ENCODE data around the gene MTMR2.

The MTMR2 gene

DNA sequence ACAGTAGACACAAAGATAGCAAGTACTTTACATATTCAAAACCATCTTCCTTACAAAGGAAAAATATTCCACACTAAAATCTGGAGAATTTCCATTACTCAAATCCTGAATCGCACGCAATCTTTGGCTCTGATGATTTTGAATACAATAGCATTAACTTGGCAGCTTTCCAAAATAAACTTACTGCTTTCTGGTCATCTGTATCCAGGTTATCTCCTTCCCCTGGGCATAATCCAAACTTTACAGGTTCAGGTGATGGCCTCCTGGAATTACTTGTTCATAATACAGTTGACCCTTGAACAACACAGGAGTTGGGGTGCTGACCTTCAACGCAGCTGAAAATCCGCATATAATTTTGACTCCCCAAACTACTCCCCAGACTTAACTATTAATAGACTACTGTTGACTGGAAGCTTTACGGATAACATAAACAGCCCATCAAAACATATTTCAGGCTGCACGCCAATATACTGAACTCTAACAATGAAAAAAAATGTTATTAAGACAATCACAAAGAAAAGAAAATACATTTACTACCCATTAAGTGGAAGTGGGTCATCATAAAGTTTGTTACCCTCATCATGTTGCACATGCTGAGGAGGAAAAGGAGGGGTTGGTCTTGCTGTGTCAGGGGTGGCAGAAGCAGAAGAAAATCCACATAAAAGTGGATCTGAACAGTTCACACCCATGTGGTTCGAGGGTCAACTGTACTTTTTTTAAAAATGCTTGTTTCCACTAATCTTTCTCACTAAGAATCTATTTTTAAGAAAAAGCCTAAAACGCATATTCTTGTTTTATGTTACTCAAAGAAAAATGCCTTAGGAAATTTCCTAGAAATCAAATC is 6.5 kb downstream of the MTMR2 start:
- no peak for DNase-seq

- DNase-seq: no peak
These were observed 7.9 kb downstream of the MTMR2 start for GRCh38 chr11:95916049-95916448.

GRCh38 chr11:95915051-95915450 is 8.9 kb downstream of the MTMR2 start:
- no peak for DNase-seq

DNA sequence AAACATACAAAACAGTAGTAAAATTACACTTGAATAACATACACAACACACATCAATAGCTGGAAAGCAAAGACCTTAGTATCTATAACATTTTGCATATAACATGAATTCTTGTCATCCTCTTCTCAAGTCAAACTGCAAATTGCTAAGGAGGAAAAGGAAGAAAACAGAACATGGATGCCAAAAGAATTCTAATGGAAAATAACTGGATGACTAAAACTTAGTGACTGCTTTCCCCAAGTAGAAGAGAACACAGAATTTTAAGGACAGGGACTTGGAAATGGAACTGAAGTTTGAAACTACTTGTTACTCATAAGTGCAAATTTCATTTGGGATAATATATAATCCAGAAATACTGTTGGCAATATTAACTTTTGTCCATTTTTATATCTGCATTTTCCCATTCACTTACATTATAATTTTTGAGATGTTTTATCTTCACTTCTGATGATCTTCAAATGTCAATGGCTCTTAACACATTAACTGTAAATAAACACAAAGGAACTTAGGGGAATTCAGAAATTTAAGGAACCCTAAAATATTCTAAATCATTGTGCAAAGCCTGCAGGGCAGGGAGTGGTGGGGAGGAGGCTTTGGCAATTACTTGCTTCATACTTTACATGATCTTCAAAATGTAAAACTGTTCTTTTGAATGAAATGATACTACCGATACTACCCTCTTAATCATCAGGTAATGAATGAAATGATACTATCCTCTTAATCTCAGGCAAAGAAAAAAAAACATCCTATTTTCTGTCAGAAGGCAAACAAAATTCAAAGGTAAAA is 9.9 kb downstream of the MTMR2 start:
- DNase-seq: no peak

DNA sequence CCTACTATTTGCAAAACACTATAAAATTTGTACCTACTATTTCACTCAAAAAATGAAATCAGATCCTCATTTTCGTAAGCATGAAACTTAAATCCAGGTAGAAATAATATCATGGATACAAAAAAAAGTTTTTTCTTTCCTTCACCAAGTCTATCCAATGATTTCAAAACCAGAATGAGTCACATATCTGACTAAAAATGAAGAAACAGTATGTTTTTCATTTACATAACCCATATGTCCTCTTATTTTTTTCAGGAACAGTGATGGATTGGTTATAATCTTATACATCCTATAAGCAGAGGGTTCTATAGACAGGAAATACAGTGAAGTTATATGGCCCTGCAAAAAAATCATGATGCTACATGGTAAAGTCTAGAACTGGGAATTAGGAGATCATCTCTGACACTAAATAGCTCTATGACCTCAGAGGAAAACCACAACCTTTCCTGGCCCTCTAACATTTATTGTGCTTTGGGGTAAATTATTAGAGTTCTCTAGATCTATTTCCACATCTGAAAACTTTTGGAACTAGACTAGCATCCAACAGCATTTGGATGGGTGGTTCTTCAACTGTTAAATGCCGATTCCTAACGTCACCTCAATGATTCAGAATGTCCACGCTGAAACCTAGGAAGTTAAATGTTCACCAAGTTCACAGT is 10.9 kb downstream of the MTMR2 start:
- DNase-seq: no peak

GRCh38 chr11:95911369-95911759 is 12.5 kb downstream of the MTMR2 start:
- no peak for DNase-seq

DNA sequence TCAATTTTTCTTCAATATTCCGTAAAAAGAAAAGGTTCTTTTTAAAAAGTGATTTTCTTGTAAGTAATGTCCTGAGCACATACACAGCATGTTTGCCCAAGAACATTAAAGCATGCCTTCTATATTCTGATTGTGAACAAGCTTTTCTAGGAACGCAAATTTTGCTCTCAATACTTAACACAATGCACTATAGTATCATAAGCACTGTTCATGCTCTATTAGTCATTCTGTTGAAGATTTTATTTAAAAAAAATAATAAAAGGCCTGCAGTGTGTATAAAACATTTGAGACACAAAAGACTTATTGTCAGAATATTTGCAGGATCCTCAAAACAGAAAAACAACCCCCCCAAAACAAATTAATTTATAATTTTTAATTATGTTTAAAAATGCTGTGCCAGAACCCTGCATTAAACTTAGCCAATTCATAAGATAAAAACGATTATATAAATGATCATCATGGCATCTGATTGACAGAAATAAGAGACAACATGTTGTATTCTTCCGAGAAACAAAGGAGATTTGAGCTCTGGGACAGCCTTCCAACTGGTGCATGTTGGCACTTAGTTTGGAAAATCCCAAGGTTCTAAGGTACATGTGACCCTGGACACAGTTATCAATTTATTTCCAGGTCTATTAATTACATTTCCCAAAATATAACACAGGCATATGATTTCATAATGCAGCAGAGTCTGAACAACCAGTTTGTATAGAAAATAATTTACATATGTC is 13.1 kb downstream of the MTMR2 start:
- no peak for DNase-seq

- DNase-seq: no peak
These were observed 15.1 kb downstream of the MTMR2 start for GRCh38 chr11:95908826-95909225.

DNA sequence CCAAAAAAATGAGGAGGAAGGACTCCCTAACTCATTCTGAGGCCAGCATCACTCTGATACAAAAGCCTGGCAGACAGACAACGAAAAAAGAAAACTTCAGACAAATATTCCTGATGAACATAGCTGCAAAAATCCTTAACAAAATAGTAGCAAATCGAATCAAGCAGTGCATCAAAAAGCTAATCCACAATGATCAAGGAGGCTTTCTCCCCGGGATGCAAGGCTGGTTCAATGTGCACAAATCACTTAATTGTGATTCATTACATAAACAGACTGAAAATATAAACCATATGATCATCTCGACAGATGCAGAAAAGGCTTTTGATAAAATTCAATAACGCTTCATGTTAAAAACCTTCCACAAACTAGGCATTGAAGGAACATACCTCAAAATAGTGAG is 16.4 kb downstream of the MTMR2 start:
- no peak for DNase-seq

- DNase-seq: no peak
These were observed 19.8 kb downstream of the MTMR2 start for GRCh38 chr11:95904009-95904650.

DNA sequence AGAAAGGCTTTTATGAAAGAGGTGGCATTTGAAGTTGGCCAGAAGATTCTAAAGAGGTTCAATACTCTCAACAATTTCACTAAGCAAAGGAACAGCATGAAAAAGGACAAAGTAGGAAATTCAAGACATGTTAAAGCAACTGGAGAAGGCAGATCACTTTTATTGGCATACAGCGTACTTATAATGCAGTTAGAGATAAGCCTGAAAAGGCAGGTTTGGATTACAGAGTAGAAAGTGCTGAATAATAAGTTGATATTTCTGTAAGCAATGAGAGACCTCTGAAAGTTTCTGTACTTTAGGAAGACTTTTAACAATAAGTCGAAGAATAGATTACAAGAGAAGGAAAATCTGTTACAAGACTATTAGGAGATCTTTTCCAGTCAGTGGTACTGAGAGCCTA is 25.1 kb downstream of the MTMR2 start:
- DNase-seq: no peak

DNA sequence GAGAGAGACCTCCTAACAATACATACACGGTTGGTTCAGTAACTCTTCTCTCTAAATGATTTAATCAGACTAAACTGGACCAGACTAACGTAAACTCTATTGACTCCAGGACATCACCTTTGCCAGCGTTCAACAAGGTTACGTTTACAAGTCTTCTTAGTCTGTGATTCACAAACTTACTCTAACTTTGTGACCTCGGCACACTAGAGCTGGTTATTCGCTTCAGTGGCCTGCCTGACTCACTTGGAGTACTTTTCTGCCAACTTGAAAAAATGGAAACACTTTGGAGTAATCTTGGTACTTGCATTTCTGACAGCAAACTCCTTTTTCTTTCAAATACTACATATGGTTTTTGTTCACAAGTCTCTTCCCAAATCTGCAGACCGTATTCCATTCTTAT is 26.2 kb downstream of the MTMR2 start:
- DNase-seq: no peak

DNA sequence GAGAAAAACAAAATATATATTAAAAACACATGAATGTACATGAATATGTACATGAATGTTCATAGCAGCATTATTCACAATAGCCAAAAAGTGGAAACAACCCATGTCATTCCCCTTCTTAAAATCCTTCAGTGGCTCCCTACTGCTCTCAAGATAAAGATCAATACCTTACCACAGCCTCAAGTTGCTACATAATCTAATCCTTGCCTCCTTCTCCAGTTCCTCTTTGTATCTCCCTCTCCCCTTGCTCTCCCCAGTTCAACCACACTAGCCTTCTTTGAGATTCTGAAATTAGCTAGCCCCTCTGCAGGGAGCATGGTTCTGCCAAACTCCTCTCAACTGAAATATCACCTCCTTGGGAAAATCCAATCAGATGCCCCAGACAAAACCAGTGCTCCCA is 28.1 kb downstream of the MTMR2 start:
- DNase-seq: no peak

DNA sequence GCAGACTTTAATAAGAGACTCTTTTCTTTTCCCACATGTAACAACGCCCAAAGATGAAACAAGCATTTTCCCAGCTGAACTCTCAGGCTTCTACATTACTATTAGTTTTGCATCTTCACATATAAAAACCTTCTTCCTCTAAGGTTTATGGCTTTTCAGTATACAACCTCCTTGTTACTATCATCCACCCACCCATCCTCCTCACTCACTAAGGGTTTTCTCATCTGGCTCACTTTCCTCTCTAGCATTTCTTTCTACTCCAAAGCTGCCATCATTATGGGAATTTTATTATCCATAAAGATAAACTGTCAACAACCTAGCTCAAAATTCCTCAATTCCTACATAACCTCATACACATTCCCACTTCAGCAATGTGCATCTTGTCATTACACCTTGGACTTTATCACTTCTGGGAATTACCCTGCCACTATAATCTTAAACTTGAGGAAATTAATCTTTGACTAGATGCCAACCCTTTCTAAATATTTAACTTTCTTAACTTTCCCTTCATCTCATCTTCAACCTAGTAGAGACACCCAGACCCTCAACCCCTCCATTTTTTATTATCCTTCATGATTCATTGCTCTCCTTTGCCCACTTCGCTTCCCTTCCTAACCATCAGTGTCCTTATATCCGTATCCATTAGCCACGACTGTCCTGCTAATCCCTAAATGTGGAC is 30.9 kb downstream of the MTMR2 start:
- no peak for DNase-seq

DNA sequence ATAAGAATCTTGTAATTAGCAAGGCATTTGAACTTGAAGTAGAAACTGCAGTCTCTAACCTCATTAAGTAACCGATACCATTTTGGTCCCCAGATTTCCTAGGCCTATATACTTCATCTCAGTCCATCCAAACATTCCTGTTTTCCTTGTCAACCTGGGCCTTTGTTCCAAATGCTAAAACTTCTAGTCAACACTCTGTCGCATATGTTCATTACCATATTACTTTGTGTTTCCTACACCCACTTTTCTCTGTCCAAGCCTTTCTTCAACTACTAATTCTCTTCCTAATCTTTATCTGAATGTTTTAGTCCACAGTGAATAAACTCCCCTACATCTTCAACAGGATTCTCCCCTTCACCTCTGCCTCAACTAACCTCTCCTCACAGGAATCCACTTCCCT is 31.4 kb downstream of the MTMR2 start:
- DNase-seq: no peak

DNA sequence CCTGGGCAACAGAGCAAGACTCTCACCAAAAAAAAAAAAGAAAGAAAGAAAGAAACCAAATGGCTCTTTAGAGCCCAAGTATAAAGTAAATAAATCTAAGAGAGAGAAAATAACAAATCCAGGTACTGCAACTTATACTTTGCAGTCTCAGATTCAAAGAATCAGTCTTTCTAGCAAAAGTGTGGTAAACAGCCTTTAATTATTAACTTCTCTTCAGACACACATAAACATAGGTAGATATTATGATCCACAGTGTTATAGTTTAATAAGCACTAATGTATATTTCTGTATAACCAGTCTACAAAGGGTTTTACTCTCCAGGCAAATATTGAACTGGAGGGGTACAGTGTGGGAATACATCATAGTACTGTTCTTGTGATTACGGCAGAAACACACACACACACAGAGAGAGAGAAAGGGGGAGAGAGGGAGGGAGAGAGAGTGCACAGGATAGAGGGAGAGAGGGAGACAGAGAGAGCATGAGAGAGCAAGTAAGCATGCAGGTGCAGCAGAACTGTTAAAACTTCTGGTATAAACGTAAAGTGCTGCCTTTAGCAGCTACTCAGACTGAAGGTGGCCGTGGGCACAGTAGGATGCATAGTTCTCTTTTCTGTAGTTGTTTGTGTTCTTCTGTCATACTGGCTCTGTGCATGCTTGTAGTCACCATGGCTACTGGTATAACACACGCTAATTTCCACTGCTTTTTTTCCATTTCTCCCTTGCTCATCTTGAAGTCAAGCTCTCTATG is 32.3 kb downstream of the MTMR2 start:
- no peak for DNase-seq

DNA sequence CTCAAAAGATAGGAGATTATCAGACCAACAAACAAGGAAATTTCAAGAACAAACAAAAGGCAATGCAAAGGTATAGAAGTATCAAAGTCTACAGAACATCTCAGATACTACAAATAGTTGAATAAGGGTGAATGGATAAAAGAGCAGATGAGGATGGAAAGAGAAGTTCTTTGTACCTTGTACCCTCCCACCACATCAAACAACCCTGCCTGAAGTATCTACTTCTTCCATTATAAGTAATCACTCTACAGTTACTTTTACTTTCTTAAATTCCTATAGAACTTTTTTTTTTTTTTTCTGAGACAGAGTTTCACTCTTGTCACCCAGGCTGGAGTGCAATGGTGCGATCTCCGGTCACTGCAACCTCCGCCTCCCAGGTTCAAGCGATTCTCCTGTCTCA is 35.1 kb downstream of the MTMR2 start:
- no peak for DNase-seq

- no peak for DNase-seq
These were observed 35.5 kb downstream of the MTMR2 start for GRCh38 chr11:95888439-95888838.

DNA sequence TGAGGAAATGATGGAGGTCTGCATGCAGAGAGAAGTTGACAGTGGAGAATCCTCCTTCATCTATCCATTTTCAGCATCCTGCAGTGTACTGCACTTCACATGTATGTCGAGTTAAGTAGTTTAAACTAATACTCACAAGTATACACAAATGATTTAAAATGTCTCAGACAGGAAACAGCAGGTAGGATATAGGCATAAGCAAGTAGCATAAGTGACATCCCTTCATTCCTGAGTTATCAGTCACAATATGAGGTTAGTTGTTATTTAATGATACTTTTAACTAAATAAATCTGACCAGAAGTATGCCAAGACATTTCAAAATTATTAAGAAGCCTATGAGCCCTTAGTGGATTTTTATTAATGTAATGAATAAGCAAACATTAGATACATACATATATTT is 37.4 kb downstream of the MTMR2 start:
- no peak for DNase-seq

DNA sequence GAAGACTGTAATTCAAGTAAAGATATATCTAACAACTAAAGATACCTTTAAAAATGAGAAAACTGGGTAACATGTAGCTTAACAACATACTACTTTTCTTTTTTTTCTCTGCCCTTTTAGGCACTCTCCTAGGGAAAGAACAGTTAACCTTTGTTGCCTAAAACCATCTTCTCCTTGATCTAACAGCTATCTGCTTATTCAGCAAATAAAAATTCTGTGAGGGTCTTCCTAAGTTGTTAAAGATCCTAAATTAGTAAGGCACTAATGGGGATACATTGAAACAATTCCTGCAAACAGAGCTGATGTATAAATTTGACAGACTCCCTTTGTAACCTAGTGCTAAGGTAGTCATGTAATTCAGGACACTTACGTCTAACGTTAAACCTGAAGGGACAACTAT is 39.1 kb downstream of the MTMR2 start:
- DNase-seq: no peak

- no peak for DNase-seq
These were observed 39.5 kb downstream of the MTMR2 start for GRCh38 chr11:95884376-95884775.
